Measurements from ENCODE around the gene FBL. TPM values are rescaled to one million over a fixed set of nuclear protein-coding genes. Genes with fewer than 3 reads are reported as not detected.

FBL gene
- total and polyA plus RNA-seq, 2 donors (not counting 1 experiment from before 2014, with no cell fraction given), result 253 to 376 TPM

DNA sequence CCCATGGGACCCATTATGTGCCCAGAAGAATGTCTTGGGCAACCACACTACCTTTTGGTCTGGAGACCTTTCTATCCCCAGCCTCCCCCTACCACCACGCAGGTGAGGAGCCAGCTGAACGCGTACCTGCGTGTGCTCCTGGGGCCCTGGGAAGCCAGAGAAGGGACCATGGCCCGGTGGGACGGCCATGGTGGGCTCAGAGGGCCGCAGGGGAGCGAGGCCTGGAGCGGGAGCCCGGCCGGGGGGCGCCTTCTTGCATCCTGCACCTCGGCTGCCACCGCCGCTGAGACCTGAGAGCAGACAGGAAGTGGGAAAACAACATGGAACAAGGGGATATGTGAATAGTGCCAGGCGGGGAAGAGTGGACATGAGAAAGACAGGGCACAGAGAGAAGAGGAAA, 14.5 kb downstream of the FBL start:
- no peaks in the 10 kb centered on the region for H3K9me3 ChIP-seq (ENCODE audit: control extremely low read depth in 1 of 3, control insufficient read depth in 2 of 3, insufficient read depth in 1 of 3, low read length in 2 of 3)
- Mint-ChIP-seq H3K27me3 (no peaks in the 10 kb centered on the region), H3K9me3 (ENCODE audit: insufficient read depth) (no peaks in the 10 kb centered on the region), H3K27ac (peak overlapping the region; percentile 89), H3K4me3 (peak overlapping the region; percentile 87), H3K4me1 (peaks cover 37% of the 10 kb centered on the region)
- intact Hi-C loops (cut with micrococcal nuclease), result loop anchor here (2.0 to 10.0 kb wide), 3 partner anchors 139 to 746 kb away; partner anchors contain the start of genes PSMC4, SHKBP1 and SUPT5H
- no peak overlapping the region for H3K27ac ChIP-seq (ENCODE audit: low read length in 2 of 2)
- ATAC-seq (ENCODE audit: low read depth), result no peak
- WGBS (ENCODE audit: insufficient coverage), result 98% methylated on average over 16 of the region's 16 CpGs
- peaks cover 0 to 71% of the 10 kb centered on the region in 2 experiments for H3K36me3 ChIP-seq (replicated peaks in 1 of 2; ENCODE audit: control extremely low read depth in 1 of 2, control insufficient read depth in 1 of 2, extremely low read depth in 1 of 2, insufficient read depth in 2 of 2, low read length in 1 of 2)
- no peak overlapping the region for H3K4me2 ChIP-seq (replicated peaks; ENCODE audit: low read depth, low read length, poor library complexity, severe bottlenecking)
- no peak overlapping the region for H3K9ac ChIP-seq (ENCODE audit: low read length)
- no peak overlapping the region for H2AFZ ChIP-seq (ENCODE audit: insufficient read depth, low read depth, low read length, poor library complexity, severe bottlenecking)
- no peaks in the 10 kb centered on the region for H3K27me3 ChIP-seq (replicated peaks in 1 of 4; ENCODE audit: control extremely low read depth in 1 of 4, control insufficient read depth in 3 of 4, insufficient read depth in 4 of 4, low read length in 3 of 4)
- H4K20me1 ChIP-seq (ENCODE audit: control insufficient read depth, insufficient read depth, low read length, poor library complexity, severe bottlenecking), result peaks cover 32% of the 10 kb centered on the region
- H3K79me2 ChIP-seq (ENCODE audit: control insufficient read depth, insufficient read depth, low read length), result peaks cover 36% of the 10 kb centered on the region
- TF ChIP-seq, protein P1, sequence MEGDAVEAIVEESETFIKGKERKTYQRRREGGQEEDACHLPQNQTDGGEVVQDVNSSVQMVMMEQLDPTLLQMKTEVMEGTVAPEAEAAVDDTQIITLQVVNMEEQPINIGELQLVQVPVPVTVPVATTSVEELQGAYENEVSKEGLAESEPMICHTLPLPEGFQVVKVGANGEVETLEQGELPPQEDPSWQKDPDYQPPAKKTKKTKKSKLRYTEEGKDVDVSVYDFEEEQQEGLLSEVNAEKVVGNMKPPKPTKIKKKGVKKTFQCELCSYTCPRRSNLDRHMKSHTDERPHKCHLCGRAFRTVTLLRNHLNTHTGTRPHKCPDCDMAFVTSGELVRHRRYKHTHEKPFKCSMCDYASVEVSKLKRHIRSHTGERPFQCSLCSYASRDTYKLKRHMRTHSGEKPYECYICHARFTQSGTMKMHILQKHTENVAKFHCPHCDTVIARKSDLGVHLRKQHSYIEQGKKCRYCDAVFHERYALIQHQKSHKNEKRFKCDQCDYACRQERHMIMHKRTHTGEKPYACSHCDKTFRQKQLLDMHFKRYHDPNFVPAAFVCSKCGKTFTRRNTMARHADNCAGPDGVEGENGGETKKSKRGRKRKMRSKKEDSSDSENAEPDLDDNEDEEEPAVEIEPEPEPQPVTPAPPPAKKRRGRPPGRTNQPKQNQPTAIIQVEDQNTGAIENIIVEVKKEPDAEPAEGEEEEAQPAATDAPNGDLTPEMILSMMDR (IDR thresholded peaks at IDR 0.05), result no peak
- no peak for TF ChIP-seq EZH2 (IDR thresholded peaks at IDR 0.05; ENCODE audit: borderline replicate concordance, insufficient read depth, low read depth, low read length, poor library complexity, severe bottlenecking)
- ChIA-PET POLR2A (no interaction called here), CTCF (no interaction called here)
- H3K4me3 ChIP-seq (ENCODE audit: control extremely low read depth in 1 of 5, extremely low read depth in 1 of 5, insufficient read depth in 1 of 5, low read depth in 2 of 5, low read length in 4 of 5), result no peak overlapping the region
- no peak for DNase-seq
- peaks cover 16 to 37% of the 10 kb centered on the region in 2 donors for H3K4me1 ChIP-seq (ENCODE audit: control insufficient read depth in 2 of 2, insufficient read depth in 2 of 2, low read length in 2 of 2)

DNA sequence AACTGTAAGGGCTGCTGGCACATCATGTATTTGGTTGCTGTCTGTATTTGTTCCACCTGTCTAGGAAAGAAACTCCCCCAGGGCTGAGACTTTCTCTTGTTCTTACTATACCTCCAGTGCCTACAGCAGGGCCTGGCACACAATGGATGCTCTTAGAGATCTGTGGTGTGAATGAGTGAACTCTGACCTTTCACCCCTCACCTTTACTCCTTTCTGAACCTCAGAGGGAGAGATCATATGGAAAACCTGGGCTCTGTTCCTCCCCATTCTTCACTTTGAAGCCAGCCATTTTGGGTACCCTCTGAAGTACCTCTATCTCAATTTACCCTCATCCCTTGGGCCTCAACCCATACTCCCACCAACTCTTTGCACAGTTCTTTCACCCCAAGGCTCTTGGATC, 15.3 kb downstream of the FBL start:
- intact Hi-C loops (cut with micrococcal nuclease), result loop anchor here (5.0 to 10.0 kb wide), 2 partner anchors 386 to 746 kb away; partner anchors contain the start of genes SHKBP1 and SUPT5H
- CTCF ChIA-PET, result interaction anchor here (3.8 kb wide), 1 partner anchor 13 kb away, joined by 23 read pairs; no protein-coding TSS in a partner anchor

More for the DNA sequence above, 15.3 kb downstream of the FBL start:
- H3K27ac ChIP-seq (ENCODE audit: low read length in 2 of 2), result no peak overlapping the region
- H3K4me3 Mint-ChIP-seq, result no peak overlapping the region
- peaks cover 0 to 66% of the 10 kb centered on the region in 2 experiments for H3K36me3 ChIP-seq (replicated peaks in 1 of 2; ENCODE audit: control extremely low read depth in 1 of 2, control insufficient read depth in 1 of 2, extremely low read depth in 1 of 2, insufficient read depth in 2 of 2, low read length in 1 of 2)
- H3K27me3 ChIP-seq (replicated peaks in 1 of 4; ENCODE audit: control extremely low read depth in 1 of 4, control insufficient read depth in 3 of 4, insufficient read depth in 4 of 4, low read length in 3 of 4), result no peaks in the 10 kb centered on the region
- peaks cover 16 to 37% of the 10 kb centered on the region in 2 donors for H3K4me1 ChIP-seq (ENCODE audit: control insufficient read depth in 2 of 2, insufficient read depth in 2 of 2, low read length in 2 of 2)
- H3K79me2 ChIP-seq (ENCODE audit: control insufficient read depth, insufficient read depth, low read length), result peaks cover 36% of the 10 kb centered on the region
- no peak for TF ChIP-seq EZH2 (IDR thresholded peaks at IDR 0.05; ENCODE audit: borderline replicate concordance, insufficient read depth, low read depth, low read length, poor library complexity, severe bottlenecking)
- TF ChIP-seq, protein P1 (IDR thresholded peaks at IDR 0.05), result no peak
- ATAC-seq (ENCODE audit: low read depth) (no peak), DNase-seq (no peak)
- H3K27me3 Mint-ChIP-seq, result no peaks in the 10 kb centered on the region
- POLR2A ChIA-PET, result no interaction called here
- no peak overlapping the region for H3K9ac ChIP-seq (ENCODE audit: low read length)
- no peak overlapping the region for H3K4me2 ChIP-seq (replicated peaks; ENCODE audit: low read depth, low read length, poor library complexity, severe bottlenecking)
- H4K20me1 ChIP-seq (ENCODE audit: control insufficient read depth, insufficient read depth, low read length, poor library complexity, severe bottlenecking), result peaks cover 32% of the 10 kb centered on the region
- no peak overlapping the region for H2AFZ ChIP-seq (ENCODE audit: insufficient read depth, low read depth, low read length, poor library complexity, severe bottlenecking)
- peaks cover 37% of the 10 kb centered on the region for H3K4me1 Mint-ChIP-seq
- no peaks in the 10 kb centered on the region for H3K9me3 Mint-ChIP-seq (ENCODE audit: insufficient read depth)
- H3K27ac Mint-ChIP-seq, result peak overlapping the region; percentile 47
- no peak overlapping the region for H3K4me3 ChIP-seq (ENCODE audit: control extremely low read depth in 1 of 5, extremely low read depth in 1 of 5, insufficient read depth in 1 of 5, low read depth in 2 of 5, low read length in 4 of 5)
- H3K9me3 ChIP-seq (ENCODE audit: control extremely low read depth in 1 of 3, control insufficient read depth in 2 of 3, insufficient read depth in 1 of 3, low read length in 2 of 3), result no peaks in the 10 kb centered on the region

Measured in B cell (primary cell).